T47D (cell line): ENCODE results near the gene AXL.
"Not testable (repeated sequence)": the region's sequence is repeated elsewhere in the genome, so short reads cannot be mapped to it uniquely, and the experiment has no call there.

Experiments
- DNase-seq, 2 experiments: peaks; one replicate each; pipeline versions ENCODE4 v3.0.0 to v3.0.0-alpha.2; 2011 to 2012; ENCODE audit warnings: low read depth in 1 of 2, low spot score in 1 of 2
- JUND ChIP-seq: IDR thresholded peaks from 2 replicates; pipeline ENCODE4 v1.6.1; 2012; ENCODE audit warnings: low read depth
- in situ Hi-C: cut with HindIII; loops from 2 replicates; pipeline ENCODE4 v1.10.0; 2016; ENCODE audit warnings: low sequenced_read_pairs, low pct_unique_long_range_greater_than_20kb

Gene AXL

DNA sequence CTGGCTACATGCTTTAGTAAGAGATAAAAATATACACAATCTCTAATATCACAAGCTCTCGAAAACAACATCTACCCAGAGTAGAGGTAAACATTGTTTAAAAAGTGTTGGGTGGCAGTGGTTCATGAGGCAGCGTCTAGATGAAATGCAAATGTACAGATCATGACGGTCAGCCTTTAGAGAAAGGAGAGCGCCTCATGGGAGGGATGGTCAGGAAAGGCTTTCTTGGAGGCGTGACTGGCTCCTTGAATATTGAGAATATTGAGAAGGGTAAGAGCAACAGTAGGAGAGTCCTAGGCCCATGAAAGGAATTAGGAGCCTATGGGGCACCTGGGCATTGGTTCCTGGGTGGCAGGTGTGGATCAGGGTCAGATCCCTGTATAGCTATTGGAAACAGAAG is 55.8 kb downstream of the AXL start:
- TF ChIP-seq JUND, result no peak
- in situ Hi-C loops, result no loop called here
- DNase-seq, result no peak

DNA sequence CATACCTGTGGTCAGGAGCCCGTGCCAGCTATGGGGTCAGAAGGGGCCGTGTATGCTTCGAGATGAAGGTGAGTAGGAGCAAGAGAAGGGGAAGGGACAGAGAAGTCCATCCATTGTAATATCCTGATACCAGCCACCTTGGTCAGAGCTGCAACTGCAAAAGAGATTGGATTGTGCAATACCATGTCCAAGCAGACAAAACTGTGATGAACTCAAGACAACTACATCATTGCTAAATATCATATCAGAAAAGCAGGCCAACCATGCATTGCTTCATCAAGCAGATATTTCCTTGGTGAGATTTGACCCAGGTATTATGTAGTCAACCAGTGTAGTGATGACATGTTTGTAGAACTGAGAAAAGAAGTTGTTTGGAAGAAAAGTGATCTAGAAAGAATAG is 57.2 kb downstream of the AXL start:
- no peak for TF ChIP-seq JUND
- in situ Hi-C loops, result no loop called here
- no peak for DNase-seq

DNA sequence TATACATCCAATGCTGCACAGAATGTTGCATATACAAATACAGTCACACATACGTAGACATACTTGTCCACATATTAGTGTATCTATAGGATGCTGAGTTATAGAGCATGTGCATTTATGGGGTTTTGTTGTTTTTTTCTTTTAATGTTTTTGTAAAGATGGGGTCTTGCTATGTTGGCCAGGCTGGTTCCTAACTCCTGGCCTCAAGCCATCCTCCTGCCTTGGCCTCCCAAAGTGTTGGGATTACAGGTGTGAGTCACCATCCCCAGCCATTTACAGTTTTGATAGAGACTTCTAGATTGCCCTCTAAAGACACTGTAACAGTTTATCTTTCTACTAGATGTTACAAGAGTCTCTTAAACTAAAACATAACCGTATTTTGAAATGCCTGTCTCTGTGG is 59.5 kb downstream of the AXL start:
- no peak for DNase-seq
- in situ Hi-C loops, result no loop called here
- no peak for TF ChIP-seq JUND

DNA sequence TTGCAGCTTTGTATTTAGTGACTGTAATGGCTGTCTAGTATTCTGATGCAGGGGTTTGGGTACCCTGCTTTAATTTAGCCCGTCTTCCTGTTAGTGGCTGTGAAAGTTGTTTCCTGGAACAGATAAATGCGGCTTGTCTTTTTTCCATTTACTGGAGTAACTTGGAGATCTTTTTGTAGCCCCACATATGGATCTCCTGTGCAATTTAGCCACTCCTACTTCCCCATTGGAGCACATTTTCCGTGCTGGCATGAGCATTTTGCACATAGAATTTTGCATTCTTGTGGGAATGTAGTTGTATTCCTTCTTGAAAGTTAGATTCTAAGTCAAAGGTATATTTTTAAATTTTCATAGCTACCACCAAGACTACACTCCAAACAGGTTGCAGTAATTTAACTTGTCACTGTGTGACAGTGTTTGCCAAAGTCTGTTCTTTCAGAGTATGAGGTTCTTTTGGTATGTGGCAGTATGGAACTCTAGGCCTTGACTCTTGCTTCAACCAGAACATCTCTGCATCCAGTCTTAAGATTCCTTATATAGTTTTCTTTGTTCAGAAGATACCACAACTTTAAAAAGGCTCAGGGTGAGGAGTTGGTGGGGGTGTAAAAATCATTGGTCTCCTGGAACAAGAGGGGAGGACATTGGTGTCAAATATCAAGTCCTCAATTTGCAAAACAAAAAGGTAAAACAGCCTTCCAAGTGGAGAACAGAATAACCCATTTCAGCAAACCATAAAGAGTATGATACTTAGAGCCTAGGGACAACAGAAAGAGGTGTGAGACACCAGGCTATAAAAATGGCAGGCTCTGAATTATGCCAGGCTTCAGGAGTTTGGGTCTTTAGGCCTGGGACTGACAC is 69.9 kb downstream of the AXL start:
- TF ChIP-seq JUND, result no peak
- in situ Hi-C loops, result no loop called here
- DNase-seq, result no peak

GRCh38 chr19:41289814-41290213 is 70.8 kb downstream of the AXL start:
- DNase-seq, in situ Hi-C loops: not testable (repeated sequence)

DNA sequence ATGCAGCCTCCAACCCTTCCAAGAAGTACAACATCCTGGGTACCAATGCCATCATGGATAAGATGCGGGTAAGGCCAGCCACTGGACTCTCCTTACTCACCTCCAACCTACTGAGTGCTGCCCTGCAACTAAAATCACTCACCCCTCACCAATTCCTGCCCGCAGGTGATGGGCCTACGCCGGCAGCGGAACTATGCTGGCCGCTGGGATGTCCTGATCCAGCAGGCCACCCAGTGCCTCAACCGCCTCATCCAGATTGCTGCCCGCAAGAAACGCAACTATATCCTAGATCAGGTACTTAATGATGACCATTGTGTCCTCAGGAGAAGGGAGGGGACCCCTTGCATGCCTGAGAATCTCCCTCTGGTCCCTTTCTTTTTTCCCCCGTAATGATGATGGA is 75.4 kb downstream of the AXL start:
- no peak for TF ChIP-seq JUND
- DNase-seq, result no peak
- in situ Hi-C loops, result no loop called here

GRCh38 chr19:41295499-41295898 is 76.5 kb downstream of the AXL start:
- DNase-seq, result no peak
- TF ChIP-seq JUND, result no peak
- in situ Hi-C loops, result no loop called here

DNA sequence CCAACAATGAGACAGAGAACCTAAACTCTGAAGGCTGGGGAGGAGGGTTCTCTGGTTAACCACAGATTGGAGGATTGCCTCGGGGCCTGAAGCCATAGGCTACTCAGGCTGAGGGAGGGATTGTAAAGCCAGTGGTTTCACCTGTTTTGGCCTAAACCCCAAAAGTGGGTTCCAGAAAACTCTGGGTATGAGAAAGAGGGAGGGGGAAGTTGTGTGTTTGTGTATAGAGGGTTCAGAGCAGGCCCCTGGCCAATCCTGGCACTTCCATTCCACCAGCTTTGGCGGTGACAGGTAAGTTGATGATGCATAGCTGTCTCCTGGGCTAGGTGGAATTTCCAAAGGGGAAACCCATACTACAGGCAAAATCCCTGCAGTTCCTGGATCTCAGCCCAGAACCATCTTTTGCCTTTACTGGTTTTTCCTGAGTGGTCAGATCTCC is 77.4 kb downstream of the AXL start:
- TF ChIP-seq JUND, result no peak
- peak in 1 of 2 experiments; percentile 72 for DNase-seq
- in situ Hi-C loops, result no loop called here

DNA sequence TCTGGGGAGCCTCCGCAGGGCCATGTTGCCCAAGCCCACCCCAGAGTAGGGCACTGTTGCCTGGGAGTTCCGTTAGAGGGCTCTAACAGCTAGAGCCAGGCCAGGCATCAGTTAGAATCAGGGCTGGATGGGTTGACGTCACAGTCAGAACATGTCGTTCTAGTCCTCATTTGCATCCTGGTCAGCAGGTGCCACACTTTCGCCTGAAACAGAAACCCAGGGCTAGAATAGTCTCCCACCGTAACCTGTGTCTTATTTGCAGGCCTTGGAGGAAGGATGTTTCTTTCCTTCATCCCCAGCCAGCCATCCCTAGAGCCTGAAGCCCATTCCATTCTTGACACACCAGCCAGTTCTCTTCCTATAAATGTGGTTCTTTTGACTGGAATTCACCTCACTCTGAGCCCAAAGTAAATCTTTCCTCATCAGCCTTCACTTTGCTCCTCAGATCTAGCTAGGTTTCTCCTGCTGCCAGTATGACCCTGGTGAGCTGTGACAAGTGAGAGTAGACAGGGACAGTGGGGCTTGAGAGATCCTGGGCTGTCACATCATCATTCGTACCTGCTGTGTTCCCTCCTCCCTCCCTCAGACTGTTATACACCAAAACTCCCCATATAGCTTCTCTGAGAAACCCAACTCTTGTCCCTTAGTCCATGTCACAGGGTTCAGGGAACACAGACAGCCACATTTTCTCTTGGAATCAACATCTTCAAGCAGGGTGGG is 78.8 kb downstream of the AXL start:
- no peak for DNase-seq
- in situ Hi-C loops, result no loop called here
- TF ChIP-seq JUND, result no peak

- in situ Hi-C loops, result no loop called here
- no peak for TF ChIP-seq JUND
- peak in 1 of 2 experiments; percentile 20 for DNase-seq
Measured at GRCh38 chr19:41298348-41298964, 79.4 kb downstream of the AXL start.

DNA sequence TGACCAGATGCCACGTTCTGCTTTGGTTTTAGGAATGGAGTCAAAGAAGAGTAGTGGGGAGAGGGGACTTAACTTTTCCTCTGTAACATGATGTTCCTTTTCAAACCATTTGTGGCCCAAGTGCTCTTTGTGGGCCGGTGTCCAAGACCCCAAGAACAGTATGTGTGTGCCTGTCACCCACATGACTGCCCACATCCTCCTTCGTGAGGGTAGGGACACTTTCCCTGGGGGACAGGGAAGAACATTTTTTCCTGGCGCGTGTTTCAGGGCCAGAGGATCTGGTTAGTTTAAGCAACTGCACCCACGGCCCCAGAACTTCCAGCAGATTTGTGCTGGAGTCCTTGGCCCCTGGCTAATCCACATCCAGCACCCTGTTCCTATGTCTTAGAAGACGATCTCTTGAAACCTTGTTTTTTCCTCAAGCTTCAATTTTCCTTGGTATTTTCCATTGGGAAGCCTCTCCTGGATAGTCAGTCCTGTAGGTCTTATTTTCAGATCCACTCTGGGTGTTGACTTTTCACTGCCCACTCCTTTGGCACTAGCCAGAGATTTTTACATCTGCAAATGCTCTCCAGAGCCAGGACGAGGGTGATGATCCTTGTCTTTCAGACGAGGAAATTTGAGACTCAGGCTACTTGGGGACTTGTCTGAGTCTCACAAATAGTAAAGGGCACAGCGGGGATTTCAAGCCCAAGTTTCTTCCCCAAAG is 80.2 kb downstream of the AXL start:
- no peak for DNase-seq

DNA sequence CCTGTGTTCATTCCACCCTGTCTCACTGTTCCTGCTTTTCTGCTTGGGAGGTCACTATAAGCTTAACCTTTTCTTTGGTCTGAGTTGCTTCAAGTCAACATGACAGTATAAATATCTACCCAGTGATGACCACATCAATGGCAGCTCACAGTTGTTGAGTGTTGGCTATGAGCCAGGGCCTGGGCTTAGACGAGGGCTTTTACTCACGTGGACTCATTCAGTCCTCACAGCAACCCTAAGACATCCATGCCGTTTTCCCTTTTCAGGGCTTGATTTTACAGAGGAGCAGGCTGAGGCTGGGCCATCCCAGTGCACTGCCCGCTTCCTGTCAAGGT is 80.7 kb downstream of the AXL start:
- no peak for TF ChIP-seq JUND
- DNase-seq, result peak in 1 of 2 experiments; percentile 4
- in situ Hi-C loops, result no loop called here

More for the DNA sequence above, 80.2 kb downstream of the AXL start:
- in situ Hi-C loops, result no loop called here
- TF ChIP-seq JUND, result no peak
